Keratinocyte (primary cell): ENCODE data around the gene SLC6A17. TPM values are rescaled to one million over a fixed set of nuclear protein-coding genes. Genes with fewer than 3 reads are reported as not detected.

ENCODE experiments used
- DNase-seq: peaks from one replicate; pipeline ENCODE4 v3.0.0-alpha.2; 2011; ENCODE audit warnings: low read depth, missing footprints, low spot score
- FAIRE-seq: peaks from 2 replicates; lab custom pipeline; 2011; peaks lifted over from hg19 to GRCh38; lab: Jason Lieb, UNC
- H2AFZ ChIP-seq: 2 replicates; pipeline ENCODE4 v1.6.0; 2012; ENCODE audit warnings: low read length, control low read depth, inconsistent platforms; ENCODE audit not compliant: control insufficient read depth
- H3K27ac ChIP-seq: 2 replicates; pipeline ENCODE4 v1.5.1; 2011; ENCODE audit warnings: low read length; ENCODE audit not compliant: control insufficient read depth, insufficient read depth
- H3K27me3 ChIP-seq: 3 replicates; pipeline ENCODE4 v1.6.0; 2011; ENCODE audit warnings: low read length; ENCODE audit not compliant: control insufficient read depth, insufficient read depth; ENCODE audit errors: extremely low read depth
- H3K36me3 ChIP-seq, 2 experiments: 2 replicates in 1 of 2; 3 replicates in 1 of 2; pipeline ENCODE4 v1.5.1; 2011; ENCODE audit warnings: low read length in 2 of 2, mild to moderate bottlenecking in 1 of 2; ENCODE audit not compliant: control insufficient read depth in 2 of 2, insufficient read depth in 2 of 2; ENCODE audit errors: extremely low read depth in 1 of 2
- H3K4me1 ChIP-seq: 3 replicates; pipeline ENCODE4 v1.5.1; 2011; ENCODE audit warnings: low read length; ENCODE audit not compliant: control insufficient read depth, insufficient read depth; ENCODE audit errors: extremely low read depth
- H3K4me2 ChIP-seq: 3 replicates; pipeline ENCODE4 v1.6.0; 2011; ENCODE audit warnings: low read depth, low read length; ENCODE audit not compliant: control insufficient read depth, insufficient read depth; ENCODE audit errors: extremely low read depth
- H3K4me3 ChIP-seq, 3 experiments: fragments of 200-600 bp in 1 of 3; sonication (generic) in 1 of 3; 2 replicates in 2 of 3; 3 replicates in 1 of 3; pipeline ENCODE4 v1.5.1; 2011 to 2016; ENCODE audit warnings: low read length in 3 of 3, mild to moderate bottlenecking in 3 of 3, control low read depth in 2 of 3, inconsistent platforms in 1 of 3, low read depth in 1 of 3, mixed read lengths in 1 of 3, mixed run types in 1 of 3, moderate library complexity in 1 of 3; ENCODE audit not compliant: control insufficient read depth in 2 of 3, insufficient read depth in 2 of 3; ENCODE audit errors: extremely low read depth in 1 of 3
- H3K79me2 ChIP-seq: 2 replicates; pipeline ENCODE4 v1.6.0; 2012; ENCODE audit warnings: low read length; ENCODE audit not compliant: control insufficient read depth, insufficient read depth
- H3K9ac ChIP-seq: 3 replicates; pipeline ENCODE4 v1.6.0; 2011; ENCODE audit warnings: low read length; ENCODE audit not compliant: control insufficient read depth, insufficient read depth; ENCODE audit errors: extremely low read depth
- H3K9me1 ChIP-seq: 3 replicates; pipeline ENCODE4 v1.6.0; 2011; ENCODE audit warnings: low read length; ENCODE audit not compliant: control insufficient read depth, insufficient read depth; ENCODE audit errors: extremely low read depth
- H3K9me3 ChIP-seq: 2 replicates; pipeline ENCODE4 v1.5.1; 2012; ENCODE audit warnings: low read depth, low read length; ENCODE audit not compliant: control insufficient read depth
- H4K20me1 ChIP-seq: 3 replicates; pipeline ENCODE4 v1.6.0; 2011; ENCODE audit warnings: low read length; ENCODE audit not compliant: control insufficient read depth, insufficient read depth; ENCODE audit errors: extremely low read depth
- EZH2 ChIP-seq: IDR thresholded peaks from one replicate; pipeline ENCODE4 v1.6.1; 2012; ENCODE audit warnings: inconsistent platforms, mild to moderate bottlenecking, low read length, moderate library complexity
- dilution Hi-C: fragments of 300-500 bp; cut with MboI; formaldehyde crosslinking; loops from one replicate; pipeline ENCODE4 v1.7.0; 2020; ENCODE audit warnings: low sequenced_read_pairs; ENCODE audit not compliant: extremely low pct_ligation_motif_present
- polyA plus RNA-seq, 5 experiments: library from polyadenylated mRNA; depleted of rRNA in 3 of 5; stranded (reverse) in 3 of 5; stranded (forward) in 1 of 5; unstranded in 1 of 5; fragments of >200 nt; gene quantifications; 1 replicate in 1 of 5; 2 replicates in 3 of 5; 3 replicates in 1 of 5; pipeline versions ENCODE4 v1.2.1 to v1.2.3, GENCODE V29; 2011 to 2012; ENCODE audit warnings: missing spikeins in 2 of 5, low read depth in 1 of 5, low replicate concordance in 1 of 5
- TF ChIP-seq, protein P1 (sequence below), 3 experiments: IDR thresholded peaks in 1 of 3; conservative IDR thresholded peaks in 1 of 3; optimal IDR thresholded peaks in 1 of 3; 2 replicates in 2 of 3; 3 replicates in 1 of 3; pipeline versions ENCODE3 to v1.5.1; 2011; ENCODE audit warnings: low read length in 3 of 3, mild to moderate bottlenecking in 3 of 3, moderate library complexity in 2 of 3, control low read depth in 1 of 3, inconsistent platforms in 1 of 3; ENCODE audit not compliant: insufficient read depth in 2 of 3; ENCODE audit errors: extremely low read depth in 1 of 3

SLC6A17 gene
- polyA plus RNA-seq, 1 donor (not counting 4 experiments of a cell fraction or from before 2014, with no cell fraction given), result 0.25 TPM

DNA sequence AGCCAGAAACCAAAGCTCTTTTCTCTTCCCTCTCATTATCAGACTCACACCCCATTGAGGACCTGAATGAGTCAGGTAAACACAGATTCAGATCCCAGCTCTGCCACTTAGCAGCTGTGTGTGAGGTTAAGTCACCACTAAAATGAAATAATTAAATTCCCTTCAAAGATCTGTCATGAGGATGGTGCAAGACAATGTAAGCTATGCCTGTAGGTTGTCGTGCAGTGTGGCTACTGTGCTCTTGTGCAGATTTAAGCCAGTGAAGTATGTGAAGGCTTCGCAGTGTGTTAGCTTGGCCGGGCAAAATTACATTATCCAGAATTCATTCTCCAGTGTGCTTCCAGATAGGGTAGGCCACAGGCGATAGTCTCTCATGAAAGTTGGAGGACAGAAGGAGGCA is 24.5 kb upstream of the SLC6A17 start:
- Histone ChIP-seq H3K79me2 (no peaks in the 10 kb centered on the region), H3K4me2 (no peak overlapping the region), H3K4me3 (no peak overlapping the region), H2AFZ (no peak overlapping the region), H3K27ac (no peak overlapping the region), H3K4me1 (no peaks in the 10 kb centered on the region), H3K36me3 (no peaks in the 10 kb centered on the region), H4K20me1 (no peaks in the 10 kb centered on the region), H3K27me3 (peaks cover 21% of the 10 kb centered on the region), H3K9me3 (no peaks in the 10 kb centered on the region), H3K9me1 (no peaks in the 10 kb centered on the region), H3K9ac (no peak overlapping the region)
- FAIRE-seq (no peak), DNase-seq (no peak)
- dilution Hi-C loops, result no loop called here
- TF ChIP-seq EZH2, result no peak

DNA sequence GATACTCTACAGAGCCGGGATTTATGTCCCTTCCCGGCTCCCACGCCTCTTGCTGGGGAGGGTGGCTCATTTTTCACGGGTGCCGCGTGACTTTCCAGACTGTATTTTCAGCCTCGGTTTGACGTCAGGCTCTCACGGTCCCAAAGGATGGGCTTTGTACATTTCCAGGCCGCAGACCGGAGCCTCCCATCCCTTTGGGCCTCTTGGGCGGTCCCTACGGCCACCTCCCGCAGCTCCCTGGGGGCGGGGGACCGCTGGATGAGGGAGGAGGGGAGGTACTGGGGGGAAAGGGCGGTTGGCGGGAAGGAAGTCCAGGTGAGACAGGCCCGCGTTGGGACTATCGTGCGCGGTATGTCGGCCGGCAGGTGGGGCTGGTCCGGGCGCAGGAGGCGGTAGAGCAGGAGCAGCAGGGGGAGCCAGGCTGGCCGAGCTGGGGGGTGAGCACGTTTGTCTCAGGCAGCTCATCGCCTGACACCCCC is 20.1 kb upstream of the SLC6A17 start:
- TF ChIP-seq, protein P1, sequence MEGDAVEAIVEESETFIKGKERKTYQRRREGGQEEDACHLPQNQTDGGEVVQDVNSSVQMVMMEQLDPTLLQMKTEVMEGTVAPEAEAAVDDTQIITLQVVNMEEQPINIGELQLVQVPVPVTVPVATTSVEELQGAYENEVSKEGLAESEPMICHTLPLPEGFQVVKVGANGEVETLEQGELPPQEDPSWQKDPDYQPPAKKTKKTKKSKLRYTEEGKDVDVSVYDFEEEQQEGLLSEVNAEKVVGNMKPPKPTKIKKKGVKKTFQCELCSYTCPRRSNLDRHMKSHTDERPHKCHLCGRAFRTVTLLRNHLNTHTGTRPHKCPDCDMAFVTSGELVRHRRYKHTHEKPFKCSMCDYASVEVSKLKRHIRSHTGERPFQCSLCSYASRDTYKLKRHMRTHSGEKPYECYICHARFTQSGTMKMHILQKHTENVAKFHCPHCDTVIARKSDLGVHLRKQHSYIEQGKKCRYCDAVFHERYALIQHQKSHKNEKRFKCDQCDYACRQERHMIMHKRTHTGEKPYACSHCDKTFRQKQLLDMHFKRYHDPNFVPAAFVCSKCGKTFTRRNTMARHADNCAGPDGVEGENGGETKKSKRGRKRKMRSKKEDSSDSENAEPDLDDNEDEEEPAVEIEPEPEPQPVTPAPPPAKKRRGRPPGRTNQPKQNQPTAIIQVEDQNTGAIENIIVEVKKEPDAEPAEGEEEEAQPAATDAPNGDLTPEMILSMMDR (optimal IDR thresholded peaks at IDR 0.05 in 1 of 3, IDR thresholded peaks at IDR 0.05 in 1 of 3, conservative IDR thresholded peaks at IDR 0.05 in 1 of 3; ENCODE audit: extremely low read depth in 1 of 3, insufficient read depth in 2 of 3, low read length in 3 of 3), result peak in 2 of 3 experiments; percentile 57 to 69
- no peak for TF ChIP-seq EZH2
- FAIRE-seq, result no peak
- H3K9me1 ChIP-seq, result no peaks in the 10 kb centered on the region
- H3K9ac ChIP-seq, result no peak overlapping the region
- no peaks in the 10 kb centered on the region for H3K9me3 ChIP-seq
- no peak overlapping the region for H3K27ac ChIP-seq
- H2AFZ ChIP-seq, result no peak overlapping the region
- dilution Hi-C loops, result no loop called here
- no peak overlapping the region for H3K4me2 ChIP-seq
- no peaks in the 10 kb centered on the region for H3K79me2 ChIP-seq
- H3K4me1 ChIP-seq, result no peaks in the 10 kb centered on the region
- no peak for DNase-seq
- H3K4me3 ChIP-seq, result no peak overlapping the region
- no peaks in the 10 kb centered on the region for H3K36me3 ChIP-seq
- peaks cover 32% of the 10 kb centered on the region for H3K27me3 ChIP-seq
- H4K20me1 ChIP-seq, result no peaks in the 10 kb centered on the region

DNA sequence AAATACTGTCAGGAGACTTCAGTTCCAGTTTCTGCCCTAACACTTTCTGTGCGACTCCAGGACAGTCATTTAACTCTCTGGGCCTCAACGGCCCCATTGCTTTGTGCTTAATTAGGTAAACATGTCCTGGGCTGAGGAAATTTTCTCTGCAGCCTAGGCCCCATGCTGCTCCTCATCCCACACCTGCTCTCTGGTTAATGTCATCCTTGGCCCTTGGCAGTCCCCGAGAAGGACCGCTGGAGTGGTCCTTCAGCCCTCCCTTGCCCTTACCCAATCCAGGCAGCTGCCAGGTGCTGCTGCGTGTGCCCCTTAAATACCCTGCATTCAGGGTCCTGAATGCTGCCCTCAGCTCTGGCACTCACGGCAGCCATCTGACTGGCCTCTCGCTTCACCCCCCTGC is 19.3 kb upstream of the SLC6A17 start:
- Histone ChIP-seq H2AFZ (no peak overlapping the region), H3K4me3 (no peak overlapping the region), H3K9me1 (no peaks in the 10 kb centered on the region), H3K4me2 (no peak overlapping the region), H4K20me1 (no peaks in the 10 kb centered on the region), H3K27me3 (peaks cover 32% of the 10 kb centered on the region), H3K79me2 (no peaks in the 10 kb centered on the region), H3K9me3 (no peaks in the 10 kb centered on the region), H3K9ac (no peak overlapping the region), H3K27ac (no peak overlapping the region), H3K36me3 (no peaks in the 10 kb centered on the region), H3K4me1 (no peaks in the 10 kb centered on the region)
- dilution Hi-C loops, result no loop called here
- no peak for FAIRE-seq
- TF ChIP-seq EZH2, result no peak
- TF ChIP-seq, protein P1 (optimal IDR thresholded peaks at IDR 0.05 in 1 of 3, IDR thresholded peaks at IDR 0.05 in 1 of 3, conservative IDR thresholded peaks at IDR 0.05 in 1 of 3; ENCODE audit: extremely low read depth in 1 of 3, insufficient read depth in 2 of 3, low read length in 3 of 3), result no peak
- DNase-seq, result no peak
